MG63 (cell line): ENCODE results near the gene HINT3. TPM values are rescaled to one million over a fixed set of nuclear protein-coding genes. Genes with fewer than 3 reads are reported as not detected.
"Not testable (repeated sequence)": the region's sequence is repeated elsewhere in the genome, so short reads cannot be mapped to it uniquely, and the experiment has no call there.

Source experiments
- DNase-seq: peaks from one replicate; pipeline ENCODE4 v3.0.0-alpha.2; 2020
- H3K27me3 ChIP-seq: fragments of 250-450 bp; sonication (Bioruptor Pico); 2 replicates; pipeline ENCODE4 v1.5.1; 2020; ENCODE audit warnings: mild to moderate bottlenecking, moderate library complexity
- H3K36me3 ChIP-seq: fragments of 250-450 bp; sonication (Bioruptor Pico); 2 replicates; pipeline ENCODE4 v1.5.1; 2020; ENCODE audit warnings: mild to moderate bottlenecking, moderate library complexity
- H3K4me3 ChIP-seq: fragments of 250-450 bp; sonication (Bioruptor Pico); 2 replicates; pipeline ENCODE4 v1.5.1; 2020; ENCODE audit warnings: mild to moderate bottlenecking, moderate library complexity
- H3K9me3 ChIP-seq: fragments of 250-450 bp; sonication (Bioruptor Pico); 2 replicates; pipeline ENCODE4 v1.5.1; 2020; ENCODE audit warnings: mild to moderate bottlenecking, moderate library complexity
- total RNA-seq: library from RNA; depleted of rRNA; stranded (reverse); fragments of >200 nt; shearing (Covaris generic); gene quantifications from 2 replicates; pipeline ENCODE4 v1.2.3, GENCODE V29; 2014; ENCODE audit warnings: low replicate concordance

Gene HINT3
- total RNA-seq, 1 experiment from 2014 or later, result 7.4 TPM

DNA sequence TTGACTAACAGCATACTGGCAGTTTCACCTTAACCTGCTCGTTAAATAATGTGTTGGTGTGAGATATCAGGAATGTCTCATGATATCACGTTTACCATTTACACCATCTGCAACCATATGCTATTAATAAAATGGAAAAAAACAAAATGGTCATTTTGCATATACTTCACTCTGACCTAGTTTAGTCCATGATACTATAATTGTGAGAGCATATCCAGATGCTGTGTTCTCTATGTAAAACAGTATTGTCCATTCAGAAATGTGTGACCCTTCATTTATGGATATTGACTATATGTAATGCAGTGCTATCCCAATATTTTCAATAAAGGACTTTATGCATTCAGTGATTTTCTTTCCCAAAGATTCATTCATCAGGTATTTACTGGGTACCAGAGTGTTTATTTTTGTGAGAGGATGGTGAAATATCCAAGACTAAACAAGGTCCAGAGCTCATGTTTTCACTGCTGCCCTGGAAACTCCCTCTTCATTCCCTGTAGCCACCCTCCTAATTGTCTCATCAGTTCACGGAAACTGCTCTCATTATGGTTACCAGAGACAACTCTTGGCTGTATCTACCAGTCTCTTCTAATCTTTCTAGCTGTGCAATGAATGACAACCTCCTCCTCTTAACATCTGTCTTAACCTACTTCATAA is 25.7 kb upstream of the HINT3 start:
- Histone ChIP-seq H3K9me3 (no peaks in the 10 kb centered on the region), H3K4me3 (no peak overlapping the region), H3K27me3 (no peaks in the 10 kb centered on the region), H3K36me3 (no peaks in the 10 kb centered on the region)
- no peak for DNase-seq

DNA sequence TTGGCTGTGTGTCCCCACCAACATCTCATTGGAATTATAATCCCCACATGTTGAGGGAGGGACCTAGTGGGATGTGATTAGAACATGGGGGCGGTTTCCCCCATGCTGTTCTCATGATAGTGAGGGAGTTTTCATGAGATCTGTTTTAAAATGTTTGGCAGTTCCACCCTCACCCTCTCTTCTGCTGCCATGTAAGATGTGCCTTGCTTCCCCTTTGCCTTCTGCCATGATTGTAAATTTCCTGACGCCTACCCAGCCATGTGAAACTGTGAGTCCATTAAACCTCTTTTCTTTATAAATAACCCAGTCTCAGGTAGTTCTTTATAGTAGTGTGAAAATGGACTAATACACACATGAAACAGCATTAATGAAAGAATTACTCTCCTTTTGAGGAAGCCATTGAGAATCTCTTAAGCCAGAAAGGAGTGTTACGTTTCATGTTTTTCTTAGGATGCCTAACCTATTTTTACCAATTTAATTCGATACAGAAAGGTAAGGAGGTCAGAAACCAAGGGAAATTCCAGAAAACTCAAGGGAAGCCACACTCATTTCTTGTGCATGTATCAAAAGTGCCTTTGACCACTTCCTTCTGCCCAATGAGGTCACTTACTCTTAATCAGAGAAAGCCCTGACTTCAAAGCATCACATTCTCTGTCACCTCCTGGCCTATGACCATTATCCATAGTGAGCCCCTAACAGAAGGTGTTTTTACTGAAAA is 24.7 kb upstream of the HINT3 start:
- no peak for DNase-seq
- Histone ChIP-seq H3K9me3 (no peaks in the 10 kb centered on the region), H3K36me3 (no peaks in the 10 kb centered on the region), H3K4me3 (no peak overlapping the region), H3K27me3 (no peaks in the 10 kb centered on the region)

DNA sequence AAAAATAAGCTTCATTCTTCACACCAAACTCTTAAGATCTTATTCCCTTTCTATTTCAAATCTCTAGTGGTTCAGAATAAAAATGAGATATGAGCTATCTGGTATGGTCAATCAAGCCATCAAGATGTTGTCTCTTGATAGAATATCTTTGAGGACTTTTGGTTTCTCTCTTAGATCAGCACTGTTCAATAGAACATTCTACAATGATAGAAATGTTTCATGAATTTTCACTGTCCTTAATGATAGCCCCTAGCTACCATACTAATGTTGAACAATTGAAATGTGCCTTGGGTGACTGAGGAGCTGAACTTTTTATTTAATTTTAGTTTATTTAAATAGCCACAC is 24.1 kb upstream of the HINT3 start:
- H3K36me3 ChIP-seq, result no peaks in the 10 kb centered on the region
- no peaks in the 10 kb centered on the region for H3K27me3 ChIP-seq
- DNase-seq, result no peak
- H3K4me3 ChIP-seq, result no peak overlapping the region
- H3K9me3 ChIP-seq, result no peaks in the 10 kb centered on the region

DNA sequence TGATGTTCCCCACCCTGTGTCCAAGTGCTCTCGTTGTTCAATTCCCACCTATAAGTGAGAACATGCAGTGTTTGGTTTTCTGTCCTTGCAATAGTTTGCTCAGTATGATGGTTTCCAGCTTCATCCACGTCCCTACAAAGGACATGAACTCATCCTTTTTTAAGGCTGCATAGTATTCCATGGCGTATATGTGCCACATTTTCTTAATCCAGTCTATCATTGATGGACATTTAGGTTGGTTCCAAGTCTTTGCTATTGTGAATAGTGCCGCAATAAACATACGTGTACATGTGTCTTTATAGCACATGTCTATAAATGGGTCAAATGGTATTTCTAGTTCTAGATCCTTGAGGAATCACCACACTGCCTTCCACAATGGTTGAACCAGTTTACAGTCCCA is 21.1 kb upstream of the HINT3 start:
- H3K4me3 ChIP-seq, H3K27me3 ChIP-seq, H3K9me3 ChIP-seq, DNase-seq, H3K36me3 ChIP-seq: not testable (repeated sequence)

DNA sequence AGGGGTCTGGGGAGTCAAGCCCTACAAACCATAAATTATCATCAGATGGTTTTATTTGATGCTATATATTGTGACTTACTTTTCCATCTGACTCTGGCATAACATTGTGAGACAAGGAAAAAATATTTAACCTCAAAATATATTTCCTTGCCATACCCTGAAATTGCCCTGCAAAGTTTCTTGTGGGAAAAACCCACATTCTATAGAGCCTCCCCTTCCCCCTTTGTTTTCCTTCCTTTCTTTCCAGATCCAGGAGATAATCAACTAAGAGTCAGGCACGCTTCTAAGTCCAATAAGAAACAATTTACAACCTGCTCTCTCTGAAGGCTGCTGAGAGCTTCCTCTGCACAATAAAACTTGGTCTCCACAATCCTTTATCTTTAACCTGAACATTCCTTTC is 17.5 kb upstream of the HINT3 start:
- H3K4me3 ChIP-seq, result no peak overlapping the region
- H3K27me3 ChIP-seq, result no peaks in the 10 kb centered on the region

DNA sequence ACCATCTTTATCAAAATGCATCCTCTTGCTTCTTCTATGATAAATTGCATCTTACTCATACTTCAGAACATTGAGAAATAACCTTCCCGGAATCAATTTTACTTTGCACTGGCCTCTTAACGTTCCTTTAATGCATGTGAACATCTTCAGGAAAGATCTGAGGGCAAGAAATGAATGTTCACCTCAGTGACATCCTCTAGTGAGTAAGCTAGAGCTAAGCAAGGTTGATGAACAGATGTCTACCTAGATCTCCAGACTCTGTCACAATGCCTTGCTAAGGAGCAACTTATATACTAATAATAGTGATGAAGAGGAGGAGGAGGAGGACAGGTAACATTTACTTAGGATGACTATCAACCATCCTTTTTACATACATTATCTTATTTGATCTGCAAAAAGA is 16.8 kb upstream of the HINT3 start:
- H3K36me3 ChIP-seq, result no peaks in the 10 kb centered on the region
- H3K4me3 ChIP-seq, result no peak overlapping the region
- no peaks in the 10 kb centered on the region for H3K9me3 ChIP-seq
- no peak for DNase-seq
- H3K27me3 ChIP-seq, result no peaks in the 10 kb centered on the region

More for the DNA sequence above, 17.5 kb upstream of the HINT3 start:
- DNase-seq, result no peak
- Histone ChIP-seq H3K36me3 (no peaks in the 10 kb centered on the region), H3K9me3 (no peaks in the 10 kb centered on the region)

DNA sequence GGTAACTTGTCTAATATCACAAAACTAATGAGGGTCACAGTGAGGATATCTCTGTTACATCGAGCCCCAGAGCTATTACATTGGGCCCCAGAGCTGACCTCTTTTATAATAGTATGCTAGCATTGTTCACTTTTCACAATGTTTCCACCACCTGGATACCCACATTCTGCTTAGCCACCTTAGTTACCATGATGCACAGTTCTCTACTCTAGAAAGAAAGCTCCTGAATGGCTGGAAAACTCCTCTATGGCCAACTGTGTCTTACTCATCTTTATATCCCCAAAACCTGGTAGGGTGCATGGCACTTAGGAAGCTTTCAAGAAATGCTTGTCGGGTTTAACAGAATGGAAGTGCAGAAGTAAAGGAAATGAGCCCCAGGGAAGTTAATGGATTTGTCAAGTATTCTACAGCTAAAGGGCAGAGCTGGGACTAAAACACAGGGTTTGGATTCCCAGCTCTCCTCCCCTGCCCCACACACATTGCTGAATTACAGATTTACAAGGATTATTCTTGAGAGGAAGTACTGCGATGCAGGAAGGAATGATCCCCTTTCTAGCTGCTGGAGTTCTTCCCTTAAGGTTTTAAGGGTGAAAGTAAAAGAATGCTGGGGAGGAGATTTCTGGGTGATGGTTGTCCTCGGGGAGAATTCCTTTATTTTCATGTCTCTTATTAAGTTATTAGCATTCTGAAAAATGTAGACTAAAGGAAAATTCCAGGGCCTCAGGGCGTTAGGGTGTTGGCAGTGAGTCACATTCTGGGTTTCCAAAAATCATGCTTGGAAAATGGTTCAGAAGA is 16.1 kb upstream of the HINT3 start:
- Histone ChIP-seq H3K9me3 (no peaks in the 10 kb centered on the region), H3K36me3 (no peaks in the 10 kb centered on the region), H3K27me3 (no peaks in the 10 kb centered on the region), H3K4me3 (no peak overlapping the region)
- peak; percentile 18 for DNase-seq

DNA sequence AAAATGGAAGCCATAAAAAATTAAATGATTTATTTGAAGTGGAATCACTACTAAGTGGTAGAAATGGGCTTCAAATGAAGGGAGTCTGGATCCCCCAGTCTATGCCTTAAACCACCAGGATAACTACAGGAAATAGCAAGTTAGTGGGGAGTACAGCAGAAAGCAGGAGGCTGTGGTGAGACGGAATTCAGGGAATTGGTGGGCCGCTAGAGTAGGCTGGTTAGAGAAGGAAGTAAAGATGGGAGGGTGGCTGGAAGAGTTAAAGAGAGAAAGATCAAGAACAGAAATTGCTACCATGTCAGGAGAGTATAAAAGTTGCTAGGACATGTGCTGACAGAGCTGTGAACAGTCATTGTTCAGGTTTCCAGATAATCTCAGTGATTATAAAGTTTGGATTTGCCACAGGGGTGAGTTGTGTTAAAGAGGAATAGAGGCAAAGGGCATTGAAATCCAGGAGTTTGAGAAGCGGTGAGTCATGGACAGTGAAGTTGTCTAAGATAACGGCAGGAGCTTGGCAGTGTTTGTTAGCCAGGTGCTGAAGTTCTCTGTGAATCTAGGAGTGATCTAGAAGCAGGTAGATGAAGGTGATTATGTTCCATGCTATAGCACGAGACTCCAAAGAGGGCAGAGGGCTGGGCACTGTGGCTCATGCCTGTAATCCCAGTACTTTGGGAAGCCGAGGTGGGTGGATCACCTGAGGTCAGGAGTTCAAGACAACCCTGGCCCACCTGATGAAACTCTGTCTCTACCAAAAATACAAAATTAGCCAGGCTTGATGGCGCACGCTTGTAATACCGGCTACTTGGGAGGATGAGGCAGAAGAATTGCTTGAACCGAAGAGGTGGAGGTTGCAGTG is 13.7 kb upstream of the HINT3 start:
- DNase-seq, result no peak

DNA sequence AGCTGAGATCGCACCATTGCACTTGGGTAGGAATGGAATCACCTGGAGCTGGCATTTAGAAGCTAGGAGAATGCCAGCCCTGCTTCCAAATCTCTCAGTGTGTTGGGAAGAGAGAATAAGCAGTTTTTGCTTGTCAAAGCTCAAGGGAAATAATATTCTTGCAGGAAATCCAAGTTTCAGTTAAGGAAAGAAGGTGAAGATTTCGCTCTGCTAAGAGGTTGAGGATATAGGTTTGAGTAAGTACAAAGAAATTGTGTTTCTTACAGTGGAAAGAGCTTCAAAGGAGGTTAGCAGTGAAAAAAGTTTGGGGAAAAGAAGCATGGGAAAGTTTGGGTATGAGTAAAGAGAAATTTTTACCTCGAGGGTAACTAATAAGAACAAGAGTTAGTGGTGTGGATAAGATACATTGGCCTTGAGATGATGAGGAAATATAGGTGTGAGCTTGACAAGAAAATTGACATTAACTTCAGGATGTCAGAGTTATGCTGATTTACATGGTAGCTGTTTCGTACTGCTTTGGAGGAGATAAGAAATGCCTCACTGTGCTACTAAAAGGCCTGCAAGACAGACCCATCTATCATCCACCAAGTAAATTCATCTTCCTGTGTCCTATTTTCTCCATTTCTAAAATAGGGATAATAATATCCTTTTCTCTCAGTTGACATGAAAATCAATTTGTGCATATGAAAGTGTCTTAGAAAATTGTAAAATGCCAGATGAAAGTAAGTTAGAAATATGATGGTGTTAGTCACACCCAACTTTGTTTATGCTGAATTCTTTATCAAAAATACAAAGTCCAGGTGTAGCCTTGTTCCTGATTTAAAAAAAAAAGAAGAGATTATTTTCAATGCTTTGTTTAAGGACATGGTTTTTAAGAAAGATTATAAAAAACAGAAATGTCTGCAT is 12.8 kb upstream of the HINT3 start:
- H3K4me3 ChIP-seq, result no peak overlapping the region
- no peaks in the 10 kb centered on the region for H3K9me3 ChIP-seq
- no peaks in the 10 kb centered on the region for H3K36me3 ChIP-seq
- H3K27me3 ChIP-seq, result no peaks in the 10 kb centered on the region
- no peak for DNase-seq

More for the DNA sequence above, 13.7 kb upstream of the HINT3 start:
- Histone ChIP-seq H3K4me3 (no peak overlapping the region), H3K9me3 (no peaks in the 10 kb centered on the region), H3K36me3 (no peaks in the 10 kb centered on the region), H3K27me3 (no peaks in the 10 kb centered on the region)

DNA sequence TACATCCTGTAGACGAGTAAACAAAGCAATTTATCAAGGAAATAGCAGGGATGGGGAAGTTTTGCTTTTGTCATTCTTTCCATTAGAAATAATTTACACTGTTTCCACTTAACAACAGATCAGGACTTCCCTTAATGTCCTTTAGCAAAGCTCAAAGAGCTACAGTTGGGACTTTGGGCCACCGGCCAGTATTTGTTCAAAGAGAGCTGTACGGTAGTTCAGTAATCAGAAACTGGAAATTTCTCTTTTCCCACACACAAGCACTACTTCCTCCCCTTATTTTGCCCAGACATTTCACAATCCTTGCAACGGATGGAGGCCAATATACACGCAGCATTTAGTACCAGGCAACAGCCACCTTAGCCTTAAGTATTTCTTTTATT is 12.1 kb upstream of the HINT3 start:
- H3K27me3 ChIP-seq, result no peaks in the 10 kb centered on the region
- no peaks in the 10 kb centered on the region for H3K36me3 ChIP-seq
- H3K9me3 ChIP-seq, result no peaks in the 10 kb centered on the region
- H3K4me3 ChIP-seq, result no peak overlapping the region
- DNase-seq, result no peak

DNA sequence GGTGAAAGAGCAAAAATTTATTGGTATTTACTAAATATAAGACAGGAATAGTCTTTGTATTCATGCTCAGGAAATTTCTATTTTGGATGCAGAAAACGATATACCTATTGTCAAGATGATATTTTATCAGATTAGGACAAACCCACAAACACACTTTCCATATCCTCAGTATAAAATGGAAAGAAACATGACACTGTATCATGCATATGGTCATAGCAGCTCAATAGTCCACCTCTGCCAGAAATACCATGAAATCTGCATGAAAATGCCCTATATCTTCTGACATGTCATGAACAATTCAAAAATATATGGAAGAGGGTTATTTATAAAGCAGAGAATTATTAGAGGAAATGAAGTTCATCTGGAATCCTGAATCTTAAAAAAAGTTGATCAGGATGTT is 11.7 kb upstream of the HINT3 start:
- DNase-seq, result no peak
- H3K4me3 ChIP-seq, result no peak overlapping the region
- H3K36me3 ChIP-seq, result no peaks in the 10 kb centered on the region
- H3K27me3 ChIP-seq, result no peaks in the 10 kb centered on the region
- H3K9me3 ChIP-seq, result no peaks in the 10 kb centered on the region

DNA sequence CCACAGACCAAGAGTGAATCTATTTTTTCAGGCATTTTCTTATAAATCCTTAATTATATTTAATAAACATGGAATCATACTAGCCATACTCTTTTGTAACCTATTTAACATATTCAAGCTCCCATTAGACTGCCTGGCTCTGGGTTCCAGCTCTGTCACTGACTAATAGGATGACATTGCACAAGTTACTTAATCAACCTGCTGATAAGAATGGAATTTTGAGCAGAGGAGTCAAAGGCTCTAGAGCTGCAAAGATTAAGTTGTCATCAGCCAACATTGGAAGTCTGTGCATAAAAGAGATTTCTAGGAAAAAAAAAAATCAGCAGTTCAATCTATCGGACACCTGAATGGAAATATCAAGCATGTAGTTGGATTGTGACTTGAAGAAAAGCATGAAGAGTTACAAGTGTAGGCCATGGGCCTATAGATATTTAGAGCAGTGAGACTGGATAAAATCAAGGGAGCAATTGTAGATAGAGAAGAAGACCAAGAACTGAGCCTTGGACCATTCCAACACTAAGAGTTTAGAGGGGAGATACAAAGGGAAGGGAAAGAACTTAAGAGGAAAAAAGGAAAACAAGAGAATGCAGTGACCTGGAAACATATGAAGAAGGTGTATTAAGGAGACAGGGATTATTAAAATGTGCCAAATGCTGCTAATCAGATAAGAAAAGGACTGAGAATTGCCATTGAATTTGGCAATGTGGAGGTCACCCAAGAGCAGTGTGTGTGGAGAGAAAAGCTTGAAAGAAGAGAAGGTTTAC is 11.0 kb upstream of the HINT3 start:
- DNase-seq, result no peak
- Histone ChIP-seq H3K27me3 (no peaks in the 10 kb centered on the region), H3K9me3 (no peaks in the 10 kb centered on the region), H3K36me3 (no peaks in the 10 kb centered on the region), H3K4me3 (no peak overlapping the region)

DNA sequence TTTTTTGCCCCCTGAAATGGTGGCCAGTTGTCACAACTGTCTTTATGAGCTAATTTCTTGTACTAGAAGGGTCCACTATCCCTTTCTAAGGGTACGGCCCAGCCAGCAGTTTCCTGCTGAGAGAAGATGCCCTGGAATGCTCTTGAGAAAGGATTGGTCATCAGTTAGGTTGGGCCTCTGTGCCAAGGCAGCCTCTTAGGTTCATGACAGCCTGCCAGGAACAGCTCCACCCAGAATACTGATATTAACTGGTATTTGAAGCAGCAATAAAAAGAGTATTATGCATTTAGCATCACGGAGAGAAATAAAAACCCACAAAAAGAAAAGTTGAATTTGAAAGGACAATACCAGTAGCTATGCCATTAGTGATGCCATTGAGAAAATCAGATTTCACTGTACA is 9.0 kb upstream of the HINT3 start:
- no peak overlapping the region for H3K4me3 ChIP-seq
- peak; percentile 87 for DNase-seq
- H3K27me3 ChIP-seq, result no peaks in the 10 kb centered on the region
- no peaks in the 10 kb centered on the region for H3K9me3 ChIP-seq
- H3K36me3 ChIP-seq, result no peaks in the 10 kb centered on the region

DNA sequence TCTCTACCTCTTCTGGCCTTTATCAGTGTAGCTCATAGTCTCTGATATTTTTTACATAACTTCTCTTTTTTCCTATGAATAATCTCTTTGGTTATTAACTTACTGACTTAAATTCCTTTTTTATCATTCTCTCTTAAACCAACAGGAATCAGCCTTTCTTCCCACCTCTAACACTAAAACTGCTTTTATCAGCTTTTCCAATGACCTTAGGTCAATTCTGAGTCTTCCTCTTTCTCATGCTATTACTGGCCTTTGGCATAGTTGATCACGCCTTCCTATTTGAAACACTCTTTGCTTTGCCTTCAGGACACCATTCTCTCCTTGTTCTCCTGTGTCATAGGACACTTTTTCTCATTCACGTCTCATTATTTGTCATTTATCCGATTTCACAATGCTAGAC is 8.1 kb upstream of the HINT3 start:
- Histone ChIP-seq H3K9me3 (no peaks in the 10 kb centered on the region), H3K4me3 (no peak overlapping the region), H3K36me3 (no peaks in the 10 kb centered on the region), H3K27me3 (no peaks in the 10 kb centered on the region)
- DNase-seq, result no peak

DNA sequence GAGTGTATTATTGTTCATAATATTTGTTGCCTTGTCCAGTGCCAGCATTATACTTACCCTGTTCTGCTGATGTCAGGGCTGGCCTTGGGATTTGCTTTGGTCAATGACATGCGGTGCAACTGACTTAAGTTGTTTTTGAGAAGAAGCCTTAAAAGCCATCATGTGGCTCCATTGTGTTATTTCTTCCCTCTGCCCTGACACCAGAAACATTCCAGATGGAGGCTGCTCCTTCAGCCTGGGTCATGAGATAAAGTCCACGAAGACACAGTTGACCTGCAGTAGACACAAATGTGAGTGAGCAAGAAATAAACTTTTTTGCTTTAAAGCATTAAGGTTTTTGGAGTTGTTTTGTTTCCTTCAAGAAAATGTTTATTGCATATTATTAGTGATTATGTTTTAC is 7.5 kb upstream of the HINT3 start:
- no peak for DNase-seq
- Histone ChIP-seq H3K4me3 (no peak overlapping the region), H3K36me3 (no peaks in the 10 kb centered on the region), H3K27me3 (no peaks in the 10 kb centered on the region), H3K9me3 (no peaks in the 10 kb centered on the region)
